Stimulated activated CD4-positive, alpha-beta T cell treated with anti-CD3 and anti-CD28 coated beads, Interleukin-15, amount 100 ng/mL, for 1 hour (primary cell): Measurements from ENCODE around the gene C1orf116.

Experiments used
- DNase-seq, 2 donors: peaks; one replicate each; pipeline ENCODE4 v3.0.0-alpha.2; 2020; ENCODE audit warnings: low read depth in 1 of 2, low spot score in 1 of 2

Gene C1orf116

GRCh38 chr1:207032528-207033017, at the start of gene C1orf116:
C1orf116 (minus strand) TSS chr1:207032756; CDS start chr1:207027598, 5,158 bp downstream.
- DNase-seq, result no peak

DNA sequence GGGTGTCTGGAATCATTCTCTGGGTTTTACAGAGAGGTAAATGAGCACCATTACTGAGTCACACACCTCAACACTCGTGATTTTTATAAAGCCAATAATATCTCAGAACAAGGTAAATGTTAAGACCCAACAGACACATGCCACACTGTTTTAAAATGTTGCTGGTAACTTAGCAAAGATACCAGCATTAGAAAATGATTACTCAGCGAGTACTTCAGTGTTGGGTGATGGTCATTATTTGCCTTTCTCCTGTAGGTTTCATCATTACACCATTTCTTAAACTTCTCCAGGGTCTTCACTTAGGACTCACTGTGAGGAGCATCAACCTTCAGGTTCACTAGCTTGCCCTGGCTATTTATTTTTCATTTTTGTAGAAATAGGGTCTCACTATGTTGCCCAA, 49.2 kb upstream of the C1orf116 start:
- DNase-seq, result no peak

DNA sequence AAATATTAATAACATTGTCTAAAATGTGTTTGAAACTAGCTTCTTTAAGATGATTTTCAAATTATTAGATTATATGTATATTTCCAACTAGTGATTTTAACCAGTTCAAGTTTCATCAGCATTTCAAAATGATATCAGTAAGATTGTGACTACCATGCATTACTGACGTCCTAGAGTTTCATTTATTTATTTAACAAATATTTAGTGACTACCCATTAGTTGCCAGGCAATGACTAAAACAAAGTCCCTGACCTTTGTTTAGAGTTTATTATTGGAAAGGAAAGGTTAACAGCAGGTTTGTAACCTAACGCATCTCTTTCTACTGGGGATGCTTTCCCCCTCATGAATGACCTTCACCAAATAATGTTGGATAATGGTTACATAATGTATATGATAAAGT, 48.5 kb upstream of the C1orf116 start:
- no peak for DNase-seq

- no peak for DNase-seq
These were observed 47.2 kb upstream of the C1orf116 start for GRCh38 chr1:207079706-207080241.

- no peak for DNase-seq
These were observed 46.1 kb upstream of the C1orf116 start for GRCh38 chr1:207078578-207079132.

DNA sequence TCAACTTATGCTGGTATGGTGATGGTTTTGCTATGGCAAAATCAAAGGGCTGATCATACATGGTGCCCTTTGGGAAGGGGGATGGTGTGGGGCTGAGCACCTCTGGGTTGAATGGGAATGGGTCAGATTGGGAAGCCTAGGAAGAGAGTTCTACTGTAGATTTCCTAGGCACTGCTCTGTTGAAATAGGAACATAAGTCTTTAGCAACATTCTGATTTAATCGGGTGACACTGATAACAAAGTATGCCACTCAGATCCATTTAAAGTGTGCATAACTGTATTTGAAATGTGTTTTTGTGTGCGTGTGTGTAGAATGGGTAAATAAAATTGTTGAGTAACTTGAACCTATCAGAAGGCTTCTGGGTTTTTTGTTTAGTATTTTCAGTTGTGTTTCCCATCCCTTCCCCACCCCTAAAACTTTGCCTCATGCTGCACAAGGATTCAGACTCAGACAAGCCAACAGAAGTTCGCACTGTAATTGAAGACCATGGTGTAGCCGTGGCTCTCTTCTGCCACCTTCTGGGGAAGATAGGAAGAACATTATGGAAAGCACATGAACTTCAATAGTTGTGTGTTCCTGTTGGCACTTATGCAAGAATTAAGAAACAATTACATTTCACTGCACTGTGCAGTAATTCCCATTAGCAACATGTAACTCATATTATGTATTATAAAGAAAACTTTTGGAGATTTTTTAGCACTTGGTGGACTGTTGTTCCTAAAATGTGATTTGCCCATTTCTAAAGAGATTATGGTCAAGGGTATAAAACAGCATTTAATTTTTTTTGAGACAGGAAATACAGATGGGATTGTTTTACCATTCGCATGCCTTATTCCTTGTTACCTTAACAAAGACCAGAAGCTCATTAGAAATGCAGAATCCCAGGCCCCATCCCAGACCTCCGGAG, 45.2 kb upstream of the C1orf116 start:
- DNase-seq, result peak in 1 of 2 donors; percentile 21

DNA sequence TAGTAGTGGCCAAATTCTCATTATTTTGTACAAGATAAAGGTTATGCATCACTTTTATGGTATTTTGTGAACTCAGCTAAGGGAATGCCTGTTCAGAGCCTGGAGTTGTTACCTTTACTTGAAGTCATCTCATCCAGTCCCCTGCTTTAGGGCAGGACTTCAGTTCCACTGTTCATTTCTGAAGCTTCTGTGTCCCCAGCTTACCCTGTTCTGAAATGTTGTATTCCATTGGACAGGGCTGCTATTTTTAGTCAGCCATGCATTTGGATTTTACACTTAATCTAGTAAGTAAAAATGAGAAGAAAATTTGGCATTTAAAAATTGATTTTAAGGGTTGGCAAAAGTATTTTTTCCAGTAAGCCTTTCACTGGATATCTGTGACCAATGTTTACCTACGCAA, 44.5 kb upstream of the C1orf116 start:
- DNase-seq, result no peak

- no peak for DNase-seq
These were observed 43.8 kb upstream of the C1orf116 start for GRCh38 chr1:207076181-207076955.

GRCh38 chr1:207073906-207074820, 41.6 kb upstream of the C1orf116 start:
- DNase-seq, result no peak

GRCh38 chr1:207072233-207072632, 39.7 kb upstream of the C1orf116 start:
- no peak for DNase-seq

DNA sequence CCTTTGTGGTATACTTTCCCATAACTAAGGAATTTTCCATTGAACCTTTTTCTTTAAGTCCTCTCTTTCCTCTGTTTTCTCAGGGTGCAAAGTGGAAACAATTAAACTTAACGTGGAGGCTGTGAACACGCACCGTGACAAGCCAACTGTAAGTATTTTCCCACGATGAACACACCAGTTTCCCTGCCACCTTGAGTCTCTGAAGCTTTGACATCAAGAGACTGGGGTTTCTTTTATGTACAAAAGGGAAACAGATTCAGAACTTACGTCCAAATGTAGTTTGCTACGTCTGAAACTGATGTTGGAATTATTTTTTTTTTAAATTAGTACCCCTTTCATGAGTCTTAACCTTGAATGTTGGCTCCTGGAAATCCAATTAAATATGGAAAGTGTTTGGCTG, 38.9 kb upstream of the C1orf116 start:
- DNase-seq, result no peak

DNA sequence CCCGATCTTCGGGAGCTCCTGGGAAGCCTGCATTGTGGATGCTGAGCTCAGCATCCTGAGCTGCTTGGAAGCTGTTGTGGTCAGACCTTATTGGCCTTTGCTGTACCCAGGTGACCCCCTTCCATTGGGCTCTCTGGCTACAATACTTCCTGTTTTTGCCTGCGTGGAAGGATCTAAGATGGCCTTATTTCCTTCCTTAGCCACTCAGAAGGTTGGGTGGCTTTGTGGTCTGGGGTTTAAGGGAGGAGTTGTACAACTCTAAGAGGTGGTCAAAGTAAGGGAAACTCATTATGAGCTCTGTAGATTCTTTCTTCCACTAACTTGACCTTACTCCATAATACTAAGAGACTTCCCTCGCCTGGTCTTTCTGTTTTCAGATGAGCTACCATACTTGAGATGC, 38.3 kb upstream of the C1orf116 start:
- no peak for DNase-seq

- no peak for DNase-seq
These were observed 37.4 kb upstream of the C1orf116 start for GRCh38 chr1:207069858-207070506.

GRCh38 chr1:207069061-207069460, 36.5 kb upstream of the C1orf116 start:
- no peak for DNase-seq

- no peak for DNase-seq
These were observed 35.1 kb upstream of the C1orf116 start for GRCh38 chr1:207067665-207068064.

GRCh38 chr1:207067185-207067584, 34.6 kb upstream of the C1orf116 start:
- DNase-seq, result no peak

GRCh38 chr1:207064561-207064960, 32.0 kb upstream of the C1orf116 start:
- no peak for DNase-seq

GRCh38 chr1:207063014-207063413, 30.5 kb upstream of the C1orf116 start:
- no peak for DNase-seq

GRCh38 chr1:207062058-207062457, 29.5 kb upstream of the C1orf116 start:
- DNase-seq, result no peak

DNA sequence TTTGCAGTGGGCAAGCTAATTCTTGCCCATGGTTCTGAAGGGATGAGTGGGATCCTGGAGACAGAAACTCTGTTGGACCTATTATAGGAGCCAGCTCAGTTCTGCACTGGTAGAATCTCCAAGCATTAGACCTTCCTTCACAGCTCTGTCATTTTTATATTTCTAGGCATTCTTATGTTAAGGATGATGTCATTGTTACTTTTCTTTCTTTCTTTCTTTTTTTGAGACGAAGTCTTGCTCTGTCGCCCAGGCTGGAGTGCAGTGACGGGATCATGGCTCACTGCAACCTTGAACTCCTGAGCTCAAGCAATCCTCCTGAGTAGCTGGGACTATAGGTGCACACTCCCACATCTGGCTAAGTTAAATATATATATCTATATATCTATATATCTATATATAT, 28.0 kb upstream of the C1orf116 start:
- DNase-seq, result no peak
